Measurements from ENCODE around the gene PHOX2A.

PHOX2A gene

DNA sequence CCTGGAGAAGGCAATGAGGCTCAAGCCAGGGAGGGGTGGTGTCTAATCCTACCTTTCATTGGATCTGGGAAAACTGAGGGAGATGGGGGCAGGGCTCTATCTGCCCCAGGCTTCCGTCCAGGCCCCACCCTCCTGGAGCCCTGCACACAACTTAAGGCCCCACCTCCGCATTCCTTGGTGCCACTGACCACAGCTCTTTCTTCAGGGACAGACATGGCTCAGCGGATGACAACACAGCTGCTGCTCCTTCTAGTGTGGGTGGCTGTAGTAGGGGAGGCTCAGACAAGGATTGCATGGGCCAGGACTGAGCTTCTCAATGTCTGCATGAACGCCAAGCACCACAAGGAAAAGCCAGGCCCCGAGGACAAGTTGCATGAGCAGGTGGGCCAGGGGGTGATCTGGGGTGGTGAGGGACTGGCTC is 52.0 kb downstream of the PHOX2A start, which contains the start of gene FOLR1:
TSS of gene FOLR1 (plus strand) at position 180 of the 421 bp plus-strand sequence. CDS start at position 214, 34 bp downstream.
- Histone ChIP-seq H3K4me2 (ENCODE audit: low read depth, low read length, poor library complexity, severe bottlenecking) (no peak within 1 kb of the TSS), H3F3A (ENCODE audit: low read depth) (no peaks in the 10 kb centered on the region), H3K4me1 (ENCODE audit: insufficient read depth, low read length, poor library complexity, severe bottlenecking) (no peaks in the 10 kb centered on the region), H3K4me3 (ENCODE audit: low read length, poor library complexity, severe bottlenecking) (no peak within 1 kb of the TSS), H3K36me3 (ENCODE audit: insufficient read depth, low read length) (no peaks in the 10 kb centered on the region), H3K9me2 (replicated peaks; ENCODE audit: low read depth, low read length) (no peaks in the 10 kb centered on the region), H3K79me2 (ENCODE audit: insufficient read depth, low read length) (no peaks in the 10 kb centered on the region), H3K9me3 (ENCODE audit: insufficient read depth, low read depth, low read length) (no peaks in the 10 kb centered on the region), H3K27me3 (ENCODE audit: insufficient read depth, low read length, poor library complexity, severe bottlenecking) (no peaks in the 10 kb centered on the region), H2AFZ (ENCODE audit: low read length) (no peak within 1 kb of the TSS), H3K9ac (ENCODE audit: low read depth, low read length, poor library complexity, severe bottlenecking) (no peak within 1 kb of the TSS), H4K20me1 (ENCODE audit: insufficient read depth, low read length, poor library complexity, severe bottlenecking) (no peaks in the 10 kb centered on the region)
- TF ChIP-seq, protein P1, sequence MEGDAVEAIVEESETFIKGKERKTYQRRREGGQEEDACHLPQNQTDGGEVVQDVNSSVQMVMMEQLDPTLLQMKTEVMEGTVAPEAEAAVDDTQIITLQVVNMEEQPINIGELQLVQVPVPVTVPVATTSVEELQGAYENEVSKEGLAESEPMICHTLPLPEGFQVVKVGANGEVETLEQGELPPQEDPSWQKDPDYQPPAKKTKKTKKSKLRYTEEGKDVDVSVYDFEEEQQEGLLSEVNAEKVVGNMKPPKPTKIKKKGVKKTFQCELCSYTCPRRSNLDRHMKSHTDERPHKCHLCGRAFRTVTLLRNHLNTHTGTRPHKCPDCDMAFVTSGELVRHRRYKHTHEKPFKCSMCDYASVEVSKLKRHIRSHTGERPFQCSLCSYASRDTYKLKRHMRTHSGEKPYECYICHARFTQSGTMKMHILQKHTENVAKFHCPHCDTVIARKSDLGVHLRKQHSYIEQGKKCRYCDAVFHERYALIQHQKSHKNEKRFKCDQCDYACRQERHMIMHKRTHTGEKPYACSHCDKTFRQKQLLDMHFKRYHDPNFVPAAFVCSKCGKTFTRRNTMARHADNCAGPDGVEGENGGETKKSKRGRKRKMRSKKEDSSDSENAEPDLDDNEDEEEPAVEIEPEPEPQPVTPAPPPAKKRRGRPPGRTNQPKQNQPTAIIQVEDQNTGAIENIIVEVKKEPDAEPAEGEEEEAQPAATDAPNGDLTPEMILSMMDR (conservative IDR thresholded peaks at IDR 0.05; ENCODE audit: low read length), result no peak
- no peak for TF ChIP-seq EZH2phosphoT487 (IDR thresholded peaks at IDR 0.05; ENCODE audit: borderline replicate concordance)

DNA sequence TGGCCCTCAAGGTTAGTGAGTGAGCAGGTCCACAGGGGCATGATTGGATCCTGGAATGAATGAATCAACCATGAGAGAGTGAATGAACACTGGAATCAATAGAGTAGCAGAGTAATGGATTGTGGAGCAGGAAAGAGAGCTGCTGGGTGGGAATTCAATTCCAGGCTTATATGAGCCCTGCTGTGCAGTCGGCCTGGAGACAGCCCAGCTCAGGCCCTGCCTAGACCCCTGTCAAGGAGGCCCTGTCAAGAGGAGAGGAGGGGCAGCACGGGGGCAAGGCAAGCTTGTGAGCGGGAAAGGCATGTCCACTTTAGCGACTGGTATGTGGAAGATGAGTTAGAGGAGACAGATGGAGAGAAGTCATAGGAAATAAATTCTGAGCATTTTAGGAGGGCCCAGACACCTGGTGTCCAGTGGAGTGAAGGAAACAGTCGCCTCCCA is 53.3 kb downstream of the PHOX2A start:
- H3K4me3 ChIP-seq (ENCODE audit: low read length, poor library complexity, severe bottlenecking), result no peak overlapping the region
- H3K4me2 ChIP-seq (ENCODE audit: low read depth, low read length, poor library complexity, severe bottlenecking), result no peak overlapping the region
- no peak overlapping the region for H2AFZ ChIP-seq (ENCODE audit: low read length)
- no peaks in the 10 kb centered on the region for H4K20me1 ChIP-seq (ENCODE audit: insufficient read depth, low read length, poor library complexity, severe bottlenecking)
- no peaks in the 10 kb centered on the region for H3K4me1 ChIP-seq (ENCODE audit: insufficient read depth, low read length, poor library complexity, severe bottlenecking)
- H3K27me3 ChIP-seq (ENCODE audit: insufficient read depth, low read length, poor library complexity, severe bottlenecking), result no peaks in the 10 kb centered on the region
- H3F3A ChIP-seq (ENCODE audit: low read depth), result no peaks in the 10 kb centered on the region
- no peak overlapping the region for H3K9ac ChIP-seq (ENCODE audit: low read depth, low read length, poor library complexity, severe bottlenecking)
- no peaks in the 10 kb centered on the region for H3K36me3 ChIP-seq (ENCODE audit: insufficient read depth, low read length)
- H3K79me2 ChIP-seq (ENCODE audit: insufficient read depth, low read length), result no peaks in the 10 kb centered on the region
- H3K9me3 ChIP-seq (ENCODE audit: insufficient read depth, low read depth, low read length), result no peaks in the 10 kb centered on the region
- no peaks in the 10 kb centered on the region for H3K9me2 ChIP-seq (replicated peaks; ENCODE audit: low read depth, low read length)
- TF ChIP-seq, protein P1 (conservative IDR thresholded peaks at IDR 0.05; ENCODE audit: low read length), result no peak
- TF ChIP-seq EZH2phosphoT487 (IDR thresholded peaks at IDR 0.05; ENCODE audit: borderline replicate concordance), result no peak

DNA sequence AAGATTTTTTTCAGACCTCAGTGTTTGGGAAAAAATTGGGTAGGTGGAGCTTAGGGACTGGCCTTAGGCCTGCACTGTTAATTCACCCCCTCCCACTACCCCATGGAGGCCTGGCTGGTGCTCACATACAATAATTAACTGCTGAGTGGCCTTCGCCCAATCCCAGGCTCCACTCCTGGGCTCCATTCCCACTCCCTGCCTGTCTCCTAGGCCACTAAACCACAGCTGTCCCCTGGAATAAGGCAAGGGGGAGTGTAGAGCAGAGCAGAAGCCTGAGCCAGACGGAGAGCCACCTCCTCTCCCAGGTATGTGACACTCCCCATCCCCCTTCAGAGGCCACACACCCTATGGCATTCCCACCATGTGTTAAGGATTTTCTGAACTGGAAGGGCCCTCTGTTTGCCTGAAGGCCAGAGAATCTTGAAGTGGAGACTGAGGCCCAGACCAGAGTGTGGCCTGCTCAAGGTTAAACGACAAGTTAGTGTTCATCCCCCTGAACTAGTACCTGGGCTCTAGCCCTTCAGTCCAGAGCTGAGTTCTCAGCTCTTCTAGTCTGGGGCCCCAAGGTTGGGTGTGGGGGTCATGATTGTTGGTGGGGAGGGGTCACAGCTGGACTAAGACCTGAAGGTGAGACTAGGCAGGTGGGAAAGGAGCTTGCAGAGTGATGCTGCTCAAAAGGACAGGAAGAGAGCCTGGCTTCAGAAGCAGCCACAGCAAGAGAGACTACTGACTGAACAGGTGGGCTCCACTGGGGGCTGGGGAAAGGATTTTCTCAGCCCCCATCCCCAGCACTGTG is 54.3 kb downstream of the PHOX2A start:
- no peaks in the 10 kb centered on the region for H3K9me3 ChIP-seq (ENCODE audit: insufficient read depth, low read depth, low read length)
- no peaks in the 10 kb centered on the region for H3K79me2 ChIP-seq (ENCODE audit: insufficient read depth, low read length)
- no peak overlapping the region for H3K4me3 ChIP-seq (ENCODE audit: low read length, poor library complexity, severe bottlenecking)
- no peaks in the 10 kb centered on the region for H3K4me1 ChIP-seq (ENCODE audit: insufficient read depth, low read length, poor library complexity, severe bottlenecking)
- no peaks in the 10 kb centered on the region for H3F3A ChIP-seq (ENCODE audit: low read depth)
- no peaks in the 10 kb centered on the region for H3K36me3 ChIP-seq (ENCODE audit: insufficient read depth, low read length)
- no peak overlapping the region for H3K9ac ChIP-seq (ENCODE audit: low read depth, low read length, poor library complexity, severe bottlenecking)
- H4K20me1 ChIP-seq (ENCODE audit: insufficient read depth, low read length, poor library complexity, severe bottlenecking), result no peaks in the 10 kb centered on the region
- TF ChIP-seq, protein P1 (conservative IDR thresholded peaks at IDR 0.05; ENCODE audit: low read length), result no peak
- TF ChIP-seq EZH2phosphoT487 (IDR thresholded peaks at IDR 0.05; ENCODE audit: borderline replicate concordance), result no peak
- H3K9me2 ChIP-seq (replicated peaks; ENCODE audit: low read depth, low read length), result no peaks in the 10 kb centered on the region
- H2AFZ ChIP-seq (ENCODE audit: low read length), result no peak overlapping the region
- no peaks in the 10 kb centered on the region for H3K27me3 ChIP-seq (ENCODE audit: insufficient read depth, low read length, poor library complexity, severe bottlenecking)
- no peak overlapping the region for H3K4me2 ChIP-seq (ENCODE audit: low read depth, low read length, poor library complexity, severe bottlenecking)

All from Loucy (cell line).